GM21619 (cell line): ENCODE data around the gene CMTM1.
"Not testable (repeated sequence)": the region's sequence is repeated elsewhere in the genome, so short reads cannot be mapped to it uniquely, and the experiment has no call there.

ENCODE experiments used
- ATAC-seq: cut with Tn5 transposase; IDR thresholded peaks from one replicate; pipeline ENCODE4 v1.9.1; 2021; ENCODE audit not compliant: unreplicated experiment

Gene CMTM1

DNA sequence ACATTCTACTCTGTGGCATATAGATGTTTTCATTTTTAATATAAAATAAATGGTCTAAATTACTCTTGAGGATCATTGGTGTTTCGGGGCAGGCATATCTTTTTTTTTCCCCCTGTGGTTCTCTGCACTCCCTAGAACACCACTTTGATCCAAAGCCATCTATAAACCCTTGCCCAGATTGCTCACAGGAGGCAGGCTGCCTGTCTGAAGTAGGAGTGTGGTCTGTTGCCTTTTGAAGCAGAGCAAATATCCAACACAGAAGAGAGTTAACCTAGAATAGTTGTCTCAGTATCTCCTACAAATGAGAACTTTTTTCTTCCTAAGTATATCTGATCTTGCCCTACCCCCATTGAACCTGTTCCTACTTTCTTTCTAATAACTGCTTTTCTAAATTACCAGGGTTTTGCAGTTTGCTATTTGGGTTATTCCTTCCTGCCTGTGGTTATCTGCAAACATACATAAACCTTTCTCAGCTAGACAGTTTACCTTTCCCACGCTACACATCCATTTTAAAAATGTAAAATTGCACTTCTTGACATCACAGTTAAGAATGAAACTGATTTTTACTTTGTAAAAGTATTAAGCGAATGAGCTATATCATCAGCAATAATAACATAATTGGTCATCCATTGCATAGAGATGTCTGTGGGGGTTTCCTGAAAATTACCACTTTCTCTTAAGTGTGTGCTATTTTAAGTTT is 4.7 kb upstream of the CMTM1 start:
- no peak for ATAC-seq

- no peak for ATAC-seq
These were observed 3.8 kb upstream of the CMTM1 start for GRCh38 chr16:66562409-66562808.

- no peak for ATAC-seq
These were observed 3.3 kb upstream of the CMTM1 start for GRCh38 chr16:66562986-66563385.

- ATAC-seq, result no peak
These were observed 2.5 kb upstream of the CMTM1 start for GRCh38 chr16:66563574-66564334.

GRCh38 chr16:66567270-66567669 is 1.0 kb downstream of the CMTM1 start:
- not testable (repeated sequence) for ATAC-seq

GRCh38 chr16:66568355-66568754 is 2.1 kb downstream of the CMTM1 start:
- ATAC-seq, result no peak

DNA sequence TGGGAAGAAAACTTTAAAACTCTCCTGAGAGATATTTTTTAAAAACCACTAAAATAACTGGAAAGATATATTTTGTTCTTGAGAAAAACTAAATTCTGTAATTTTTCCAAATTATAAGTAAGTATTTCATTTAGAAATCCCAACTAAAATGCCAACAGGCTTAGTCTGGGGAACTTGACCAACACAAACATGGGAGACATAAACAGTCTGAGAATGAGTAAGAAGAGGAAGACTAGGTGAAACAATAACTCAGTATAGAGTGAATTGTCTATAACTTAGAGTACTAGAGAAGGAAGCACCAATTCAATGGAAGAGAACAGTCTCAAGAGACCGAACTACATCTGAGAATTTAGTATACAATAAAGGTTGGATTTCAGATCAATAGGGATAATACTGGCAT is 2.9 kb downstream of the CMTM1 start:
- ATAC-seq, result no peak

DNA sequence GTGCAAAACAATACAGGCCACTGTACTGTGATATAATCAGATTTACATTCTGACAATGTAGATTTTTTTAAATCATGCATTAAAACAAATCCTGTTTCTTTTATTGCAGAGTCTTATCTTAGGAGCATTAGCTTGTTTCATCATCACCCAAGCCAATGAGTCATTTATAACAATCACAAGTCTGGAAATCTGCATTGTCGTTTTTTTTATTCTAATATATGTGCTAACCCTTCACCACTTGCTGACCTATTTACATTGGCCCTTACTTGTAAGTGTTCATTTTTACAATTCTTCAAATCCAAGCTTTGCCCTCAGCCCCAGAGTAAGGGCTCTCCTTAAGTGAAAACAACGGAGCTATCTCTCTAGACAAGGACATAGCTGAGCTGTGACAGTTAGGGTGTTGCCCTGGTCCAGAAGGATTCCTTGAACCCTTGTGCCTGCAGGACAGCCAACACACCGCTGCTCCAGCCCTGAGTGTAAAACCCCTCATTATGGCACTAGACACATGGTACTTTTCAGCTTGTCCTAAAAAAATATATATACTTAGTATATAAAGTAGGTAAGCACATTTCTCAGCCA is 3.7 kb downstream of the CMTM1 start:
- ATAC-seq, result no peak

GRCh38 chr16:66572356-66572755 is 6.1 kb downstream of the CMTM1 start:
- ATAC-seq, result no peak

GRCh38 chr16:66574081-66574480 is 7.8 kb downstream of the CMTM1 start:
- ATAC-seq, result no peak

DNA sequence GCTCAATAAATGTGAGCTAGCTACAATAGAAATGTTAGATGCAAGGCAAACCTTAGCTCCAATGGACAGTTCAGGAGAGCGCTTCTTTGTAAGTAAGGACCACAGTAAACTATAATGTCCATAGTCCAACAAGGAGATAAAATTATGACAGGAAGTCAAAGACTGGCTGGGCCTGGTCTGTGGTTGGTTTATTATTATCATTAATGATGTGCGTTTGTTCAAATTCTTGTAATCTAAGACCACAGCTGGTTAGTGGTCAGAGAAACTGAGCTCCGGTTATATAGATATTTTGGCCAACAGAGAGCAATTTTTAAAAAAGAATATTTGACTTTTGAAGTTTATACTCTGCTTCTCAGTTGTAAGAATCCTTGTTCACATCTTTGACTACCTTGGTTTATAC is 8.3 kb downstream of the CMTM1 start:
- no peak for ATAC-seq

- ATAC-seq, result no peak
These were observed 8.8 kb downstream of the CMTM1 start for GRCh38 chr16:66575060-66575459.

DNA sequence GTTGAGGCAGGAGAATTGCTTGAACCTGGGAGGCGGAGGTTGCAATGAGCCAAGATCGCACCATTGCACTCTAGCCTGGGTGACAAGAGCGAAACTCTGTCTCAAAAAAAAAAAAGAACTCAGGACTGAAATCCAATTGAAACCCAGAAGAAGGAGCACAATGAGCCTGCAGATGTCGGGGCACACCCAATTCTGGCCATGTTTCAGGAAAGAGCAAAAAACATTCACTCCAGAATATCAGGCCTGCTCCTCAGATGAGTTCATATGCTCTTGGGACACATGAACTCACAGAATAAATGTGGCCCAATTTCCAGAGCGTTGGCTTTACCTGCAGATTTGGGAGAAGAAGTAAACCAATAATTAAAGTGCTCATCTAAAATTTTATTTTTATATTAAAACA is 10.1 kb downstream of the CMTM1 start:
- ATAC-seq, result no peak

DNA sequence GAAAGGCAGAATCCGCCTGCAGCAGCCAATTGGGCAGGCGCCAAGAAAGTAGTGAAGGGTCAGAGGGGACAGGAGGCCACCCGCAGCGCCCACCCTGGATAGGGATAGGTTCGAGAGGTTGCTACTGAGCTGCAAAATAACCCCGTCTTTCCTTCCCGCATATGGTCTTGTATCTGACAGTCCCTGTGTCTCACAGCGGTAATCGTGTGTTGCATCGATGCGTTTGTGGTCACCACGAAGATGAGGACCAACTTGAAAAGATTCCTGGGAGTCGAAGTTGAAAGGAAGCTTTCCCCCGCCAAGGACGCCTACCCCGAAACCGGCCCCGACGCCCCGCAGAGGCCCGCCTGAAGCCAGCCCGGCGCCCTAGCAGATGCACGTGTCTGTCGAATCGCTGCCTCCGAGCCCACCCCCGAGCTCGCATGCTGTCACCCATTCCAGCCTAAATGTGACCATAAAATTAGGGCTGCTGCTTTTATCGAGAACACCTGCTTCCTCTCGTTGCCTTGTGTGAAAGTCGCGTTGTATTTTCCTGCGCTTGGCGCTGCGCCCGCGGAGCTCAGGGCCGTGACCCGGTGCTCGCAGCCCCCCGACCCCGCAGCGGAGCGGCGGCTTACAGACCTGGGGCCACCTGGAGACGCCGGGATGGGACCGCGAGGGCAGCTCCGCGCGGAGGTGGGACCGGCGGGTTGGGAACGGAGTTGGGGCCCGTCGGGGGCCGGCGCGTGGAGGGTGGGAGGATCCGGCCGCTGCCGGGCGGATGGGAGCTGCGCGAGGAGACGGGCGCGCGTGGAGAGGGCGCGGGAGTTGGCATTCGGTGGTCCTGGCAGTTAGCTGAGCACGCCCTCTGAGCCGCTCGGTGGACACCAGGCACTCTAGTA is 12.7 kb downstream of the CMTM1 start, which contains the start of gene CMTM2:
Gene CMTM2, plus strand, starts transcription at position 813 of the 881 bp plus-strand sequence. CDS start 145 bp downstream, outside the sequence.
- no peak for ATAC-seq

GRCh38 chr16:66580605-66581209 is 14.5 kb downstream of the CMTM1 start:
- no peak for ATAC-seq

- no peak for ATAC-seq
These were observed 15.2 kb downstream of the CMTM1 start for GRCh38 chr16:66581246-66581952.

- no peak for ATAC-seq
These were observed 19.4 kb downstream of the CMTM1 start for GRCh38 chr16:66585481-66586239.

- ATAC-seq, result no peak
These were observed 21.8 kb downstream of the CMTM1 start for GRCh38 chr16:66587881-66588600.
